ENCODE results near the gene SCGB2B2. TPM values are rescaled to one million over a fixed set of nuclear protein-coding genes. Genes with fewer than 3 reads are reported as not detected.

SCGB2B2 gene
- total and polyA plus RNA-seq, 9 donors = 0.11 to 1.6 (median 0.34) TPM

DNA sequence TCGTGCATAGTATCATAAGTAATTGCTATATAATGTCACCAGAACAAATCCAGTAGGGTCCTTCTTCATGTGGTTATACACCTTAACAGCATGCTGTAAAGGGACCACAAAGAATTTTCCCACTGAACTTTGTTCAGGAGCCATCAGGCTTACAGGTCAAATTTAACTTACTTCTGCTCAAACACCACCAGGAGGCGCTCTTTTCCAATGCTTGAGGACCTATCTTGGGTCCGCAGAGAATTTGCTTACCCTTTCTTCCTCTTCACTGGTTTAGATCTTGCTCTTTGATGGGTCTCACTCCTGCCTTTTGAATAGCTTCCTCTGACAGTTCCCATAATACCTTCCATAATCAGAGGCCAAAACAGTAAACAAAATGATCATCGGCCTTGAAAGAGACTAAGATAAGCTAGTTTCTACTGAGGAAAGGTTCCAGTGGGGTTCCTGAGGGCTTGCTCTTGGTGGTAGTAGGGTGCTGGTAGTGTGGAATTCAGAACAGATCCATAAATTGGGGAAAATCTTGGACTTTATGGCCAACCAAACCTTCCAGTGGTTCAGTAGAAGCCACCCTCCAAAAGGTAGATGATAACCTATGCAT, 37.4 kb downstream of the SCGB2B2 start:
- WGBS, 3 donors = 15 to 34% (median 22%) methylated on average over 4 of the region's 4 CpGs
- peak in 1 of 5 donors; percentile 47 for DNase-seq
- Histone ChIP-seq H3K27me3 (no peaks in the 10 kb centered on the region), H3K4me3 (no peak overlapping the region), H3K4me1 (ENCODE audit: insufficient read depth) (no peaks in the 10 kb centered on the region), H3K36me3 (no peaks in the 10 kb centered on the region), H3K9me3 (no peaks in the 10 kb centered on the region), H3K27ac (no peak overlapping the region)
- TF ChIP-seq, protein P1, sequence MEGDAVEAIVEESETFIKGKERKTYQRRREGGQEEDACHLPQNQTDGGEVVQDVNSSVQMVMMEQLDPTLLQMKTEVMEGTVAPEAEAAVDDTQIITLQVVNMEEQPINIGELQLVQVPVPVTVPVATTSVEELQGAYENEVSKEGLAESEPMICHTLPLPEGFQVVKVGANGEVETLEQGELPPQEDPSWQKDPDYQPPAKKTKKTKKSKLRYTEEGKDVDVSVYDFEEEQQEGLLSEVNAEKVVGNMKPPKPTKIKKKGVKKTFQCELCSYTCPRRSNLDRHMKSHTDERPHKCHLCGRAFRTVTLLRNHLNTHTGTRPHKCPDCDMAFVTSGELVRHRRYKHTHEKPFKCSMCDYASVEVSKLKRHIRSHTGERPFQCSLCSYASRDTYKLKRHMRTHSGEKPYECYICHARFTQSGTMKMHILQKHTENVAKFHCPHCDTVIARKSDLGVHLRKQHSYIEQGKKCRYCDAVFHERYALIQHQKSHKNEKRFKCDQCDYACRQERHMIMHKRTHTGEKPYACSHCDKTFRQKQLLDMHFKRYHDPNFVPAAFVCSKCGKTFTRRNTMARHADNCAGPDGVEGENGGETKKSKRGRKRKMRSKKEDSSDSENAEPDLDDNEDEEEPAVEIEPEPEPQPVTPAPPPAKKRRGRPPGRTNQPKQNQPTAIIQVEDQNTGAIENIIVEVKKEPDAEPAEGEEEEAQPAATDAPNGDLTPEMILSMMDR (IDR thresholded peaks at IDR 0.05) = peak; percentile 14 to 47 (median 46)
- TF ChIP-seq POLR2A (IDR thresholded peaks at IDR 0.05) (no peak), EP300 (IDR thresholded peaks at IDR 0.05) (no peak)
- intact Hi-C loops (cut with DNase I) = loop anchor here in 1 of 4 donors (5.0 kb wide), 1 partner anchor 73 kb away; no protein-coding TSS in a partner anchor

DNA sequence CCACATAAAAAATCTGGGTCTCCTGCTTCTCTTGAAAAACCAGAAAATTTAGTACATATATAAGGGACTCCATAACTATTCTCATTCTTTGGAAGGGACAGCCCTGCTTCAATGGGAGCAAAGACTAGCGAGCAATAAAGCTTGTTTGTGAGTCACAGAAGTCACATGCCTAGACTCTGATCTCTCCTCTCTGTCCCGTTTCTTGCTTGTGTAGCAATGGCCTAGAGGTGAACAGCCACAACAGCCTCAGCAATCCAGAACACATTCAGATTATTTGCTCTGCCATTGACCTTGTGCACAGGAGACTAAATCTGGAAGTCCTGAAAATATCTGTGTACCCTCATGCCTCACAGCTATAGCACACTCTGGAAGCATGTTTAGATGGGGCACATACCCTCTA, 43.2 kb downstream of the SCGB2B2 start:
- TF ChIP-seq POLR2A (IDR thresholded peaks at IDR 0.05) (no peak), EP300 (IDR thresholded peaks at IDR 0.05) (no peak)
- TF ChIP-seq, protein P1 (IDR thresholded peaks at IDR 0.05) = no peak
- no peaks in the 10 kb centered on the region for H3K27me3 ChIP-seq
- DNase-seq = no peak
- no peaks in the 10 kb centered on the region for H3K4me1 ChIP-seq (ENCODE audit: insufficient read depth)
- H3K9me3 ChIP-seq = no peaks in the 10 kb centered on the region
- no peak overlapping the region for H3K27ac ChIP-seq
- intact Hi-C loops (cut with DNase I) = no loop called here
- 86 to 97% (median 92%) methylated on average over 2 of the region's 2 CpGs for WGBS, 3 donors
- H3K36me3 ChIP-seq = no peaks in the 10 kb centered on the region
- no peak overlapping the region for H3K4me3 ChIP-seq

Small RNA genes lying within 50 kb of the gene (small RNA-seq; reads per million reads assigned to genes)
- gene RF00611 = not detected

Other genes with a start within 250 kb of the SCGB2B2 start
- gene UBA2, start 248.8 kb downstream of the SCGB2B2 start, total RNA-seq = 100 to 1,000 TPM in 1 of 7 donors, 10 to 100 TPM in 6; 66.2 to 100 (median 86.1) TPM
- gene UBA2, start 248.8 kb downstream of the SCGB2B2 start, polyA plus RNA-seq = 10 to 100 TPM; 77.7 to 83.7 TPM
- gene WTIP, start 195.4 kb downstream of the SCGB2B2 start, total RNA-seq = 10 to 100 TPM; 13.4 to 38.4 (median 34.0) TPM
- 10 to 100 TPM; 20.9 to 23.2 TPM for gene WTIP, start 195.4 kb downstream of the SCGB2B2 start, polyA plus RNA-seq
- gene ZNF302, start 519 bp upstream of the SCGB2B2 start, total RNA-seq = 10 to 100 TPM; 26.1 to 40.6 (median 37.6) TPM
- 10 to 100 TPM; 23.3 to 31.0 TPM for gene ZNF302, start 519 bp upstream of the SCGB2B2 start, polyA plus RNA-seq
- 10 to 100 TPM; 20.1 to 39.2 (median 24.2) TPM for gene ZNF181, start 57.1 kb upstream of the SCGB2B2 start, total RNA-seq
- gene ZNF181, start 57.1 kb upstream of the SCGB2B2 start, polyA plus RNA-seq = 10 to 100 TPM; 15.0 to 23.3 TPM
- gene ZNF599, start 96.1 kb upstream of the SCGB2B2 start, total RNA-seq = 10 to 100 TPM in 3 of 7 donors, 1 to 10 TPM in 4; 8.4 to 10.4 (median 10.0) TPM
- 1 to 10 TPM; 6.0 to 9.2 TPM for gene ZNF599, start 96.1 kb upstream of the SCGB2B2 start, polyA plus RNA-seq
- 1 to 10 TPM; 1.9 to 5.5 (median 2.9) TPM for gene ZNF30, start 249.7 kb upstream of the SCGB2B2 start, total RNA-seq
- gene ZNF30, start 249.7 kb upstream of the SCGB2B2 start, polyA plus RNA-seq = 1 to 10 TPM; 1.5 to 3.7 TPM

Data from ovary (tissue), 9 donors.